Loucy (cell line): ENCODE measurements around the gene CLEC2L.
"Not testable (repeated sequence)": the region's sequence is repeated elsewhere in the genome, so short reads cannot be mapped to it uniquely, and the experiment has no call there.

Experiments
- EZH2phosphoT487 ChIP-seq: fragments of 200-600 bp; IDR thresholded peaks from 2 replicates; pipeline ENCODE4 v1.6.1; 2018; ENCODE audit warnings: antibody characterized with exemption, mild to moderate bottlenecking, moderate library complexity, borderline replicate concordance
- TF ChIP-seq, protein P1 (sequence below): fragments of 200-600 bp; sonication (generic); conservative IDR thresholded peaks from 2 replicates; pipeline ENCODE4 v1.5.1; 2014; ENCODE audit warnings: mild to moderate bottlenecking, antibody characterized with exemption, low read length

DNA sequence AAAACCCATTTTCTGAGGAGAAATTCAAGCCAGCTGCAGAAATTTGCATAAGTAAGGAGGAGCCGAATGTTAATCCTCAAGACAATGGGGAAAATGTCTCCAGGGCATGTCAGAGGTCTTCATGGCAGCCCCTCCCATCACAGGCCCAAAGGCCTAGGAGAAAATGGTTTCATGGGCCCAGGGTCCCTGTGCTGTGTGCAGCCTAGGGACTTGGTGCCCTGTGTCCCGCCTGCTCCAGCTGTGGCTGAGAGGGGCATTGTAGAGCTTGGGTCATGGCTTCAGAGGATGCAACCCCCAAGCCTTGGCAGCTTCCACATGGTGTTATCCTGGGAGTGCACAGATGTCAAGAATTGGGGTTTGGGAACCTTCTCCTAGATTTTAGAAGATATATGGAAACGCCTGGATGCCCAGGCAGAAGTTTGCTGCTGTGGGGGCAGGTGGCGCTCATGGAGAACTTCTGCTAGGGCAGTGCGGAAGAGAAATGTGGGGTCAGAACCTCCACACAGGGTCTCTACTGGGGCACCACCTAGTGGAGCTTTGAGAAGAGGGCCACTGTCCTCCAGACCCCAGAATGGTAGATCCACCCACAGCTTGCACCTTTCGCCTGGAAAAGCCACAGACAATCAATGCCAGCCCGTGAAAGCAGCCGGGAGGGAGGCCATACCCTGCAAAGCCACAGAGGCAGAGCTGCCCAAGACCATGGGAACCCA, 30.7 kb downstream of the CLEC2L start:
- TF ChIP-seq, protein P1, sequence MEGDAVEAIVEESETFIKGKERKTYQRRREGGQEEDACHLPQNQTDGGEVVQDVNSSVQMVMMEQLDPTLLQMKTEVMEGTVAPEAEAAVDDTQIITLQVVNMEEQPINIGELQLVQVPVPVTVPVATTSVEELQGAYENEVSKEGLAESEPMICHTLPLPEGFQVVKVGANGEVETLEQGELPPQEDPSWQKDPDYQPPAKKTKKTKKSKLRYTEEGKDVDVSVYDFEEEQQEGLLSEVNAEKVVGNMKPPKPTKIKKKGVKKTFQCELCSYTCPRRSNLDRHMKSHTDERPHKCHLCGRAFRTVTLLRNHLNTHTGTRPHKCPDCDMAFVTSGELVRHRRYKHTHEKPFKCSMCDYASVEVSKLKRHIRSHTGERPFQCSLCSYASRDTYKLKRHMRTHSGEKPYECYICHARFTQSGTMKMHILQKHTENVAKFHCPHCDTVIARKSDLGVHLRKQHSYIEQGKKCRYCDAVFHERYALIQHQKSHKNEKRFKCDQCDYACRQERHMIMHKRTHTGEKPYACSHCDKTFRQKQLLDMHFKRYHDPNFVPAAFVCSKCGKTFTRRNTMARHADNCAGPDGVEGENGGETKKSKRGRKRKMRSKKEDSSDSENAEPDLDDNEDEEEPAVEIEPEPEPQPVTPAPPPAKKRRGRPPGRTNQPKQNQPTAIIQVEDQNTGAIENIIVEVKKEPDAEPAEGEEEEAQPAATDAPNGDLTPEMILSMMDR: peak; percentile 54
- TF ChIP-seq EZH2phosphoT487: not testable (repeated sequence)
